Measurements from ENCODE around the gene ARVCF.

Gene ARVCF

DNA sequence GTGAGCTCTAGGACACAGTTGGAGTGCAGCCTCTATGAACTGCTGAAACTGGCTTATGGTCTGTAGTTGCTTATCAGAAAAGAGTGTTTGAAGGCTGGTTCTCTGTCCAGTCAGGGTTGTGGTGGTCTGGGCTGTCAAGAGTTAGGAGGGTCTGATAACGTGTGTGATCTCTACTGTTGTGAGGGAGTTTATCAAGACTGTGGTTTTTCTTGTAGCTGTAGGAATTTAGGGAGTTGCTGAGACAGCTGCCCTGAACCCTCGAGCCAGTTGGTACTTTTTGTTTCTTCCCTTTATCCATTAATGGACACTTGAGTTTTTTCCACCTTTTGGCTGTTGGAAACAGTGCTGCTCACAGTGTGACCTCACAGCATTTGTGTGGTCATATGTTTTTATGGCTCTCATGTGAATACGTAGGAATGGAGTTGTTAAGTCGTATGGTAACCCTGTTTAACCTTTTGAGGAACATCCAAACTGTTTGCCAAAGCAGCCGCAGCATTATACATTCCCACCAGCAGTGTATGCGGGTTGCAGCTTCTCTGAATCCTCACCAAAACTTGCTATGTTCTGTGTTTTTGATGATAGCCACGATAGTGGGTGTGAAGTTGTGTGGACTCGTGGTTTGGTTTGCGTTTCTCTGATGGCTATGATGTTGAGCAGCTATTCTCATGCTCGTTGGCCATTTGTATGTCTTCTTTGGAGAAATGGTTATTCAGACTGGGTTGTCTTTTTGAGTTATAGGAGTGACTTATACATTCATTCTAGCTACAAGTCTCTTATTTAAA is 42.6 kb upstream of the ARVCF start:
- TF ChIP-seq, protein P1, sequence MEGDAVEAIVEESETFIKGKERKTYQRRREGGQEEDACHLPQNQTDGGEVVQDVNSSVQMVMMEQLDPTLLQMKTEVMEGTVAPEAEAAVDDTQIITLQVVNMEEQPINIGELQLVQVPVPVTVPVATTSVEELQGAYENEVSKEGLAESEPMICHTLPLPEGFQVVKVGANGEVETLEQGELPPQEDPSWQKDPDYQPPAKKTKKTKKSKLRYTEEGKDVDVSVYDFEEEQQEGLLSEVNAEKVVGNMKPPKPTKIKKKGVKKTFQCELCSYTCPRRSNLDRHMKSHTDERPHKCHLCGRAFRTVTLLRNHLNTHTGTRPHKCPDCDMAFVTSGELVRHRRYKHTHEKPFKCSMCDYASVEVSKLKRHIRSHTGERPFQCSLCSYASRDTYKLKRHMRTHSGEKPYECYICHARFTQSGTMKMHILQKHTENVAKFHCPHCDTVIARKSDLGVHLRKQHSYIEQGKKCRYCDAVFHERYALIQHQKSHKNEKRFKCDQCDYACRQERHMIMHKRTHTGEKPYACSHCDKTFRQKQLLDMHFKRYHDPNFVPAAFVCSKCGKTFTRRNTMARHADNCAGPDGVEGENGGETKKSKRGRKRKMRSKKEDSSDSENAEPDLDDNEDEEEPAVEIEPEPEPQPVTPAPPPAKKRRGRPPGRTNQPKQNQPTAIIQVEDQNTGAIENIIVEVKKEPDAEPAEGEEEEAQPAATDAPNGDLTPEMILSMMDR (IDR thresholded peaks at IDR 0.05; ENCODE audit: low read depth, low read length, poor library complexity, severe bottlenecking), result no peak
- TF ChIP-seq EZH2phosphoT487 (IDR thresholded peaks at IDR 0.05; ENCODE audit: borderline replicate concordance, low read length), result no peak

DNA sequence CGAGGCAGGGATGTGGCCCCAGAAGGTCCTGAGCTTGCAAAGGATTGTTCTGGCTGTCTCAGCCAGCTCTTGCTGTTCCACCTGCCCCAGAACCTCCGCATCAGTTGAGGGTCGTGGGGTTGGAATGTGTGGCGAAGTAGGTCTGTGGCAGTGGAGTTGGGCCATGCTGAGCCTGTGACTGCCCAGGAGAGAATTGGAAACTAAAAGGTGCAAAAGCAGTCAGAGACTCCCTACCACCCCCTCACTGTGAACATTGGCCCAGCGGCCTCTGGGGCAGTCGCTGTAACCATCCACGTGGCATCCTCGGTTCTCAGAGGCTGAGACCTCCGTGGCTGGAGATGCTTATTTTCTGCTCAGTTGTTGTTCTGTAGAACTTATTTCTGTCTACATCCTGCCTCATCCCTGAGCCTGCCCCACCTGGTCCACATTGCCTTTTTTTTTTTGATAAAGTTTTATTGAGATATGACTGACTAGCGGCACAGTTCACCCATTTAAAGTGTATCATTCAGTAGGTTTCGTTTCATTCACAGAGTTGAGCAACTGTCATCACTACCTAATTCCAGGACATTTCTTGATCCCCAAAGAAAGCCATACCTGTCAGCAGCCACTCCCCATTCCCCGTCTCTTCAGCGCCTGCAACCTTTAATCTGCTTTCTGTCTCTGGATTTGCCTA is 41.1 kb upstream of the ARVCF start:
- Histone ChIP-seq H3K9me2 (replicated peaks; ENCODE audit: control insufficient read depth, low read length) (no peaks in the 10 kb centered on the region), H3F3A (ENCODE audit: control insufficient read depth, insufficient read depth) (no peaks in the 10 kb centered on the region), H3K4me3 (ENCODE audit: low read length) (no peak overlapping the region), H3K36me3 (ENCODE audit: control insufficient read depth, low read length) (peaks cover 7% of the 10 kb centered on the region; the same call in 1 of the 2 replicates), H3K27ac (ENCODE audit: low read depth, low read length) (no peak overlapping the region), H3K27me3 (ENCODE audit: control insufficient read depth, low read length) (no peaks in the 10 kb centered on the region), H3K4me2 (ENCODE audit: low read length) (no peak overlapping the region), H4K20me1 (ENCODE audit: control insufficient read depth, insufficient read depth, low read depth, low read length) (no peaks in the 10 kb centered on the region), H3K79me2 (ENCODE audit: control insufficient read depth, low read length) (no peaks in the 10 kb centered on the region), H3K9me3 (ENCODE audit: control insufficient read depth, insufficient read depth, low read length) (no peaks in the 10 kb centered on the region), H3K4me1 (ENCODE audit: control insufficient read depth, low read length) (no peaks in the 10 kb centered on the region)
- no peak for TF ChIP-seq EZH2phosphoT487 (IDR thresholded peaks at IDR 0.05; ENCODE audit: borderline replicate concordance, low read length)
- TF ChIP-seq, protein P1 (IDR thresholded peaks at IDR 0.05; ENCODE audit: low read depth, low read length, poor library complexity, severe bottlenecking), result no peak

More for the DNA sequence above, 42.6 kb upstream of the ARVCF start:
- Histone ChIP-seq H3K36me3 (ENCODE audit: control insufficient read depth, low read length) (peaks cover 4% of the 10 kb centered on the region; the same call in 1 of the 2 replicates), H3K27ac (ENCODE audit: low read depth, low read length) (no peak overlapping the region), H4K20me1 (ENCODE audit: control insufficient read depth, insufficient read depth, low read depth, low read length) (no peaks in the 10 kb centered on the region), H3K9me3 (ENCODE audit: control insufficient read depth, insufficient read depth, low read length) (no peaks in the 10 kb centered on the region), H3K4me1 (ENCODE audit: control insufficient read depth, low read length) (no peaks in the 10 kb centered on the region), H3K27me3 (ENCODE audit: control insufficient read depth, low read length) (no peaks in the 10 kb centered on the region), H3K79me2 (ENCODE audit: control insufficient read depth, low read length) (no peaks in the 10 kb centered on the region), H3K4me3 (ENCODE audit: low read length) (no peak overlapping the region), H3K4me2 (ENCODE audit: low read length) (no peak overlapping the region), H3K9me2 (replicated peaks; ENCODE audit: control insufficient read depth, low read length) (no peaks in the 10 kb centered on the region), H3F3A (ENCODE audit: control insufficient read depth, insufficient read depth) (no peaks in the 10 kb centered on the region)

DNA sequence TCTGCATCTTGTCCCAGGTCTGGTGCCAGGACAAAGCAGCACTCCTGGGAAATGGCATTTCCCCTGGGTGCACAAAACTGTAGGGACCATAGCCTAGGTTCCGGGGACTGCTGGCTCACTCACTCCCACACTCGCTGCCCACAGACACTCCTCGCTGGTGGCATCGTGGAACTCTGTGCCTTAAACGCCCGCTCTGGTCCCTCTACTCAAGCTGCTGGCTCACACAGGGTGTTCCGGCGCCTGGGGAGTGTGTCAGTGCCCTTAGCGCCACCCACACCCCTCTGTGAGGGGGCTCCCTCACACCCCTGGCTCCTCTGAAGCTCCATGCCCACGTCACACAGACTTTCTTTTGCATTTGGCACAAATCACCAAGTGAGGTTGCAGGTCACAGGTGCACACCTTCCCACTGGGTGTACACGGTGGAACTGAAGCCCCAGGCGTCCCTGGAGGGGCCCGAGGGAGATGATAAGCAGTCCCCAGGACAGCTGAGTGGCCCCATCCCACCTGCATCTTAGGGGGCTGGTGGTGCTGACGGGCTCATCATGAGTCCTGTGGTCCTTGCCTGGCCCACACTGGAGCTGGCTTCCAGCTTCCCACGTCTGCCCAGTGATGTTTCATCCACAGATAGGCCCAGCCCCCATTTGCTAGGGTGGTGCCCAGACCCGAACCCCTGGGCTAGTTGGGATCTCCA is 40.2 kb upstream of the ARVCF start:
- no peaks in the 10 kb centered on the region for H3K79me2 ChIP-seq (ENCODE audit: control insufficient read depth, low read length)
- no peak overlapping the region for H3K4me2 ChIP-seq (ENCODE audit: low read length)
- H3F3A ChIP-seq (ENCODE audit: control insufficient read depth, insufficient read depth), result no peaks in the 10 kb centered on the region
- H3K27me3 ChIP-seq (ENCODE audit: control insufficient read depth, low read length), result no peaks in the 10 kb centered on the region
- no peaks in the 10 kb centered on the region for H4K20me1 ChIP-seq (ENCODE audit: control insufficient read depth, insufficient read depth, low read depth, low read length)
- H3K4me1 ChIP-seq (ENCODE audit: control insufficient read depth, low read length), result no peaks in the 10 kb centered on the region
- H3K4me3 ChIP-seq (ENCODE audit: low read length), result no peak overlapping the region
- no peak overlapping the region for H3K27ac ChIP-seq (ENCODE audit: low read depth, low read length)
- TF ChIP-seq EZH2phosphoT487 (IDR thresholded peaks at IDR 0.05; ENCODE audit: borderline replicate concordance, low read length), result no peak
- TF ChIP-seq, protein P1 (IDR thresholded peaks at IDR 0.05; ENCODE audit: low read depth, low read length, poor library complexity, severe bottlenecking), result no peak
- no peaks in the 10 kb centered on the region for H3K9me2 ChIP-seq (replicated peaks; ENCODE audit: control insufficient read depth, low read length)
- peaks cover 7% of the 10 kb centered on the region; the same call in 1 of the 2 replicates for H3K36me3 ChIP-seq (ENCODE audit: control insufficient read depth, low read length)
- H3K9me3 ChIP-seq (ENCODE audit: control insufficient read depth, insufficient read depth, low read length), result no peaks in the 10 kb centered on the region
